AG04450 (cell line): Measurements from ENCODE around the gene PDE1C. TPM values are rescaled to one million over a fixed set of nuclear protein-coding genes. Genes with fewer than 3 reads are reported as not detected.

ENCODE experiments used
- CTCF ChIA-PET: fragments of 300-600, 350-600 bp; formaldehyde crosslinking; extraction: SDS; loops from one replicate; lab custom pipeline; 2022; ENCODE audit warnings: antibody characterized with exemption, inconsistent platforms; lab: Charles Lee
- POLR2A ChIA-PET: fragments of 350-600 bp; formaldehyde crosslinking; extraction: SDS; loops from one replicate; lab custom pipeline; 2021; ENCODE audit warnings: antibody characterized with exemption, inconsistent platforms; lab: Yijun Ruan, JAX
- DNase-seq: peaks from one replicate; pipeline ENCODE4 v3.0.0-alpha.2; 2011; ENCODE audit warnings: low read depth, low spot score
- H3K27ac ChIP-seq: one replicate; pipeline ENCODE4 v1.5.1; 2012; ENCODE audit warnings: low read depth, low read length, control low read depth
- H3K27me3 ChIP-seq: one replicate; pipeline ENCODE4 v1.6.0; 2012; ENCODE audit warnings: low read length; ENCODE audit not compliant: control insufficient read depth, insufficient read depth
- H3K4me3 ChIP-seq: 2 replicates; pipeline ENCODE4 v1.5.1; 2011; ENCODE audit warnings: mild to moderate bottlenecking, low read depth, low read length, control low read depth
- H3K9me3 ChIP-seq: 2 replicates; pipeline ENCODE4 v1.5.1; 2012; ENCODE audit warnings: low read length; ENCODE audit not compliant: control insufficient read depth, insufficient read depth
- CTCF ChIP-seq: IDR thresholded peaks from 2 replicates; pipeline ENCODE4 v1.5.1; 2011; ENCODE audit warnings: low read depth, low read length, control low read depth, inconsistent platforms
- polyA plus RNA-seq: library from polyadenylated mRNA; depleted of rRNA; stranded (reverse); fragments of >200 nt; gene quantifications from 2 replicates; pipeline ENCODE4 v1.2.3, GENCODE V29; 2011

The PDE1C gene
- polyA plus RNA-seq, 1 experiment = 3.8 TPM

GRCh38 chr7:31922848-31923247 lies 147.4 kb downstream of the PDE1C start:
- CTCF ChIA-PET = no interaction called here
- Histone ChIP-seq H3K9me3 (peaks cover 14% of the 10 kb centered on the region), H3K4me3 (no peak overlapping the region), H3K27me3 (no peaks in the 10 kb centered on the region), H3K27ac (no peak overlapping the region)
- POLR2A ChIA-PET = no interaction called here
- no peak for TF ChIP-seq CTCF
- DNase-seq = no peak

DNA sequence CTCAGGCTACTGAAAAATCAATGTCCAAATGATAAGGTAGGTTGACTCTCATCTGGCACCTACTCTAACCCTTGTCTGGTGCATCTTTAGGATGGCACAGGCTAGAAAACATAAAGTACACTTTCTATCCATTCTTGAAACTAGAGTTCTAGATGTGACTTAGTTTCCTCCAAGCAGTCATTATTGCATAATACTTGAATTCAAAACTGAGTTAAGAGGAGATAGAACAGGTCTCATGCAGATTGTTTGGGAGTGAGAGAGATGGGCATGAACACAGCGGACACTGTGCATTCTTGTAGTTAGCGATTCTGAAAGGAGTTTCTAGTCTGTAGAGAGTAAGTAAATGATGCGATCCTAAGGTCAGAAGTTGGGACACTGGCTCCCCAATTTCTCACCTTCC lies 149.2 kb downstream of the PDE1C start:
- no peaks in the 10 kb centered on the region for H3K27me3 ChIP-seq
- no peak overlapping the region for H3K27ac ChIP-seq
- H3K9me3 ChIP-seq = peaks cover 4% of the 10 kb centered on the region; the same call in 1 of the 2 replicates
- TF ChIP-seq CTCF = no peak
- POLR2A ChIA-PET = no interaction called here
- no peak overlapping the region for H3K4me3 ChIP-seq
- CTCF ChIA-PET = no interaction called here
- DNase-seq = no peak

GRCh38 chr7:31919678-31920369 lies 150.4 kb downstream of the PDE1C start:
- H3K27me3 ChIP-seq = no peaks in the 10 kb centered on the region
- peaks cover 4% of the 10 kb centered on the region; the same call in 1 of the 2 replicates for H3K9me3 ChIP-seq
- H3K4me3 ChIP-seq = no peak overlapping the region
- DNase-seq = no peak
- ChIA-PET POLR2A (no interaction called here), CTCF (no interaction called here)
- H3K27ac ChIP-seq = no peak overlapping the region
- no peak for TF ChIP-seq CTCF

GRCh38 chr7:31918706-31919393 lies 151.4 kb downstream of the PDE1C start:
- POLR2A ChIA-PET = no interaction called here
- H3K4me3 ChIP-seq = no peak overlapping the region
- no peak overlapping the region for H3K27ac ChIP-seq
- no peaks in the 10 kb centered on the region for H3K27me3 ChIP-seq
- peaks cover 4% of the 10 kb centered on the region; the same call in 1 of the 2 replicates for H3K9me3 ChIP-seq
- no peak for DNase-seq
- CTCF ChIA-PET = no interaction called here
- no peak for TF ChIP-seq CTCF

DNA sequence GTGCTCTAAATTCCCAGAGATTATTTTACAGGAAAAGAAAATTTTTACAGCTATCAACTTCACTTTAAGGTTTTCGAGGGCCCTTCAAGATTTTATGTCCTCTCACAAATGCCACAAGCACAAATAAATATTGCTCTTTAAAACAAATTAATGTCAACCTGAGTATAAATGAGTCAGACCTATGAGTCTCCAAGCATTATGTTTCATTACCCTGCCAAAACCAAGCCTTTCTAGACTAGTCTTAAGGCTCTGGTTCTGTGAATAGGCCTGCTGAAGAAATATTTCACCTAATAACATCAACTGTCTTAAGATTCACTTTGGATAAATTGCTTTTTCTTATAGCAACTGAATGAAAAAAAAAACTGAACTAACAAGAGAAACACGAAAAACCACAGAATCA lies 153.0 kb downstream of the PDE1C start:
- ChIA-PET POLR2A (no interaction called here), CTCF (no interaction called here)
- no peak for TF ChIP-seq CTCF
- Histone ChIP-seq H3K27ac (no peak overlapping the region), H3K27me3 (no peaks in the 10 kb centered on the region), H3K4me3 (no peak overlapping the region), H3K9me3 (peaks cover 4% of the 10 kb centered on the region; the same call in 1 of the 2 replicates)
- no peak for DNase-seq
